Neural cell (in vitro differentiated cells): ENCODE data around the gene TOR1A. TPM values are rescaled to one million over a fixed set of nuclear protein-coding genes. Genes with fewer than 3 reads are reported as not detected.
A peak's percentile ranks its signal among the peaks of the same experiment; 100 is the strongest.

Source experiments
- H2AFZ ChIP-seq: fragments of 200-600, 300-800 bp; sonication (generic), shearing (Covaris generic); 2 replicates; pipeline ENCODE4 v1.6.0; 2014; ENCODE audit warnings: low read depth, mild to moderate bottlenecking, antibody characterized with exemption, low read length, moderate library complexity
- H3F3A ChIP-seq: fragments of 200-600 bp; shearing (Covaris generic); 2 replicates; pipeline ENCODE4 v1.6.1; 2016; ENCODE audit warnings: mild to moderate bottlenecking, moderate library complexity, mixed read lengths, antibody characterized with exemption, low read length; ENCODE audit not compliant: insufficient read depth, poor library complexity, severe bottlenecking
- H3K27ac ChIP-seq: fragments of 200-600, 300-800 bp; sonication (generic), shearing (Covaris generic); 2 replicates; pipeline ENCODE4 v1.5.1; 2014; ENCODE audit warnings: mild to moderate bottlenecking, low read length, moderate library complexity
- H3K27me3 ChIP-seq: fragments of 300-800, 200-600 bp; sonication (generic), shearing (Covaris generic); 2 replicates; pipeline ENCODE4 v1.6.0; 2014; ENCODE audit warnings: mild to moderate bottlenecking, low read depth, low read length, moderate library complexity; ENCODE audit not compliant: insufficient read depth
- H3K36me3 ChIP-seq: fragments of 300-800, 200-600 bp; sonication (generic), shearing (Covaris generic); 2 replicates; pipeline ENCODE4 v1.5.1; 2014; ENCODE audit warnings: mild to moderate bottlenecking, antibody characterized with exemption, low read length, moderate library complexity; ENCODE audit not compliant: insufficient read depth
- H3K4me2 ChIP-seq: fragments of 300-800, 200-600 bp; sonication (generic), shearing (Covaris generic); 2 replicates; pipeline ENCODE4 v1.6.0; 2014; ENCODE audit warnings: mild to moderate bottlenecking, low read length
- H3K4me3 ChIP-seq: fragments of 300-800, 200-600 bp; sonication (generic), shearing (Covaris generic); 2 replicates; pipeline ENCODE4 v1.5.1; 2014; ENCODE audit warnings: mild to moderate bottlenecking, low read length, moderate library complexity
- H3K79me2 ChIP-seq: fragments of 200-600 bp; shearing (Covaris generic); replicated peaks from 2 replicates; pipeline ENCODE4 v1.6.0; 2014; ENCODE audit warnings: mild to moderate bottlenecking, low read length, moderate library complexity; ENCODE audit not compliant: insufficient read depth
- H3K9ac ChIP-seq: fragments of 300-800, 200-600 bp; sonication (generic), shearing (Covaris generic); 2 replicates; pipeline ENCODE4 v1.6.1; 2016; ENCODE audit warnings: mild to moderate bottlenecking, low read length, mixed read lengths
- H3K9me2 ChIP-seq: fragments of 200-600 bp; shearing (Covaris generic); 2 replicates; pipeline ENCODE4 v1.6.1; 2016; ENCODE audit warnings: mild to moderate bottlenecking, low read length, mixed read lengths; ENCODE audit not compliant: insufficient read depth
- H3K9me3 ChIP-seq: fragments of 200-600, 300-800 bp; sonication (generic), shearing (Covaris generic); 2 replicates; pipeline ENCODE4 v1.6.1; 2016; ENCODE audit warnings: mild to moderate bottlenecking, mixed run types, low read length, moderate library complexity, mixed read lengths
- H4K20me1 ChIP-seq: fragments of 200-600 bp; shearing (Covaris generic); 2 replicates; pipeline ENCODE4 v1.6.1; 2016; ENCODE audit warnings: mild to moderate bottlenecking, mixed run types; ENCODE audit not compliant: insufficient read depth
- EP300 ChIP-seq: fragments of 450-650 bp; conservative IDR thresholded peaks from 2 replicates; pipeline ENCODE4 v1.6.1; 2014; ENCODE audit warnings: antibody characterized with exemption, mild to moderate bottlenecking, moderate library complexity; ENCODE audit not compliant: poor library complexity, severe bottlenecking
- MXI1 ChIP-seq: fragments of 450-650 bp; conservative IDR thresholded peaks from 2 replicates; pipeline ENCODE4 v1.6.1; 2014; ENCODE audit warnings: antibody characterized with exemption, mild to moderate bottlenecking; ENCODE audit not compliant: poor library complexity, severe bottlenecking
- RAD21 ChIP-seq: fragments of 450-650 bp; conservative IDR thresholded peaks from 2 replicates; pipeline ENCODE4 v1.6.1; 2014; ENCODE audit warnings: antibody characterized with exemption, mild to moderate bottlenecking, moderate library complexity
- SMC3 ChIP-seq: fragments of 450-650 bp; conservative IDR thresholded peaks from 2 replicates; pipeline ENCODE4 v1.6.1; 2014; ENCODE audit warnings: antibody characterized with exemption, mild to moderate bottlenecking, moderate library complexity; ENCODE audit not compliant: poor library complexity
- TAF1 ChIP-seq: IDR thresholded peaks from 2 replicates; pipeline ENCODE4 v1.6.1; 2012; ENCODE audit warnings: low read depth
- polyA plus RNA-seq: library from polyadenylated mRNA; depleted of rRNA; stranded (reverse); fragments of >200 nt; gene quantifications from 2 replicates; pipeline ENCODE4 v1.2.3, GENCODE V29; 2014
- TF ChIP-seq, protein P1 (sequence below): IDR thresholded peaks from 2 replicates; pipeline ENCODE4 v1.6.1; 2012; ENCODE audit warnings: borderline replicate concordance

TOR1A gene
- polyA plus RNA-seq, 1 donor from 2014 or later = 56.3 TPM

DNA sequence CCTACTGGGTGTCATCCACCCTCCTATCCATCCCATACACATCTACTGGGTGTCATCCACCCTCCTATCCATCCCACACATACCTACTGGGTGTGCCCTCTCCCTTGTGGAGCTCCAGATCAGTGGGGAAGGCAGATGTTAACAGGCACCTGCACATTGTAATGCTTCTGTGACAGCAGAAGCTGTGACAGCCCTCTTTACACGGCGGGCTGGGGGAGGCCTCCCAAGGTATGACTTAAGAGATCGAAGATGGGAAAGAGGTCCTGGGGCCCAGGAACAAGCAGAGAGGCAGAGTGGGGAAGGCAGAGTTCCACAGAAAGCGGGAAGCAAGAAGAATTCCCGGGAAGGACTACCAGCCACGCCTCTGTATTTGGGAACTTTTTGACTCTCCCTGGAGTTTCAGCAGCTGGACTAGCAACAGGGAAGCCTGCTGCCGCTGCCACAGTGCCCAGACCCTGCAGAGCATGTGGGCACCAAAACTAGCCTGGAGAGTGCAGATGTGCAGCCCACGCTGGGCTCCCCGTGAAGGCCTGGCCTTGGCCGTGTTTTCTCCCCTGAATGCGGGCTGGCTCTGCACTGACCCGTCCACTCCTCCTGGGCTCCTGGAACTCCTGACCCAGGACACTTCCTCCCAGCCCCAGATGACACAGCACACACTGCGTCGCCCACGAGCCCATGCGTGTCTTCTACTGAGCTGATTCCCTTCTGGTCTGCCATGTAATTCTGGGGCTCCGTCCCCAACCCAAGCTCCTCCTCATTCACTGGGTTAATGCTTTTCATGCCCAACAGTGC, 9.3 kb downstream of the TOR1A start:
- Histone ChIP-seq H4K20me1 (no peaks in the 10 kb centered on the region), H2AFZ (no peak overlapping the region), H3K36me3 (peaks cover 4% of the 10 kb centered on the region), H3K9me3 (no peaks in the 10 kb centered on the region), H3F3A (no peaks in the 10 kb centered on the region), H3K27ac (peak overlapping the region; percentile 12), H3K4me3 (no peak overlapping the region), H3K4me2 (no peak overlapping the region), H3K9me2 (no peaks in the 10 kb centered on the region), H3K27me3 (no peaks in the 10 kb centered on the region), H3K9ac (no peak overlapping the region), H3K79me2 (peaks cover 3% of the 10 kb centered on the region)
- TF ChIP-seq, protein P1, sequence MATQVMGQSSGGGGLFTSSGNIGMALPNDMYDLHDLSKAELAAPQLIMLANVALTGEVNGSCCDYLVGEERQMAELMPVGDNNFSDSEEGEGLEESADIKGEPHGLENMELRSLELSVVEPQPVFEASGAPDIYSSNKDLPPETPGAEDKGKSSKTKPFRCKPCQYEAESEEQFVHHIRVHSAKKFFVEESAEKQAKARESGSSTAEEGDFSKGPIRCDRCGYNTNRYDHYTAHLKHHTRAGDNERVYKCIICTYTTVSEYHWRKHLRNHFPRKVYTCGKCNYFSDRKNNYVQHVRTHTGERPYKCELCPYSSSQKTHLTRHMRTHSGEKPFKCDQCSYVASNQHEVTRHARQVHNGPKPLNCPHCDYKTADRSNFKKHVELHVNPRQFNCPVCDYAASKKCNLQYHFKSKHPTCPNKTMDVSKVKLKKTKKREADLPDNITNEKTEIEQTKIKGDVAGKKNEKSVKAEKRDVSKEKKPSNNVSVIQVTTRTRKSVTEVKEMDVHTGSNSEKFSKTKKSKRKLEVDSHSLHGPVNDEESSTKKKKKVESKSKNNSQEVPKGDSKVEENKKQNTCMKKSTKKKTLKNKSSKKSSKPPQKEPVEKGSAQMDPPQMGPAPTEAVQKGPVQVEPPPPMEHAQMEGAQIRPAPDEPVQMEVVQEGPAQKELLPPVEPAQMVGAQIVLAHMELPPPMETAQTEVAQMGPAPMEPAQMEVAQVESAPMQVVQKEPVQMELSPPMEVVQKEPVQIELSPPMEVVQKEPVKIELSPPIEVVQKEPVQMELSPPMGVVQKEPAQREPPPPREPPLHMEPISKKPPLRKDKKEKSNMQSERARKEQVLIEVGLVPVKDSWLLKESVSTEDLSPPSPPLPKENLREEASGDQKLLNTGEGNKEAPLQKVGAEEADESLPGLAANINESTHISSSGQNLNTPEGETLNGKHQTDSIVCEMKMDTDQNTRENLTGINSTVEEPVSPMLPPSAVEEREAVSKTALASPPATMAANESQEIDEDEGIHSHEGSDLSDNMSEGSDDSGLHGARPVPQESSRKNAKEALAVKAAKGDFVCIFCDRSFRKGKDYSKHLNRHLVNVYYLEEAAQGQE = no peak
- no peak for TF ChIP-seq SMC3
- no peak for TF ChIP-seq RAD21

DNA sequence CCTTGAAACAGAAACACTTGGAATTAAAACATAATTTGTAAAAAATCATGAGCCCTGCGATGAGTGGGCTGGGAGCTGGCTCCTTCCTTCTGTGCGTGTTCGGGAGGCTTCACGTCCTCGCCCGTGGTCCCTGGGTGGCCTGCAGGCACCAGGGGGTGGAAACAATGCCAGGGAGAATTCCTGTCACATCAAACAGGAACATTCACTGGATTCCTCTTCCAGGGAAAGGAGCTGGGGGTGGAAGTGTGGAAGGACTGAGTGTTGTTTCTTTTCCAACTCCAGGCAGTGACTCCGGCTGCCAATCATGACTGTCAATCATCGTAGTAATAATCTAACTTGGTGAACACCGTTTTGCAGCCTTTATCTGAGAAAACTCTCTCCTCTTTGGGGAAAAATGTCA, 10.3 kb downstream of the TOR1A start:
- Histone ChIP-seq H2AFZ (no peak overlapping the region), H3K4me2 (no peak overlapping the region), H3K27ac (peak overlapping the region; percentile 40), H3F3A (no peaks in the 10 kb centered on the region), H3K27me3 (no peaks in the 10 kb centered on the region), H3K79me2 (peaks cover 3% of the 10 kb centered on the region), H3K9me2 (no peaks in the 10 kb centered on the region), H3K4me3 (no peak overlapping the region), H3K9me3 (no peaks in the 10 kb centered on the region), H3K36me3 (peaks cover 4% of the 10 kb centered on the region), H4K20me1 (no peaks in the 10 kb centered on the region), H3K9ac (no peak overlapping the region)
- TF ChIP-seq SMC3 = no peak
- peak; percentile 22 for TF ChIP-seq EP300
- TF ChIP-seq, protein P1 = peak; percentile 81
- no peak for TF ChIP-seq TAF1
- TF ChIP-seq MXI1 = no peak
